ENCODE data around the gene C1QA.

C1QA gene, protein sequence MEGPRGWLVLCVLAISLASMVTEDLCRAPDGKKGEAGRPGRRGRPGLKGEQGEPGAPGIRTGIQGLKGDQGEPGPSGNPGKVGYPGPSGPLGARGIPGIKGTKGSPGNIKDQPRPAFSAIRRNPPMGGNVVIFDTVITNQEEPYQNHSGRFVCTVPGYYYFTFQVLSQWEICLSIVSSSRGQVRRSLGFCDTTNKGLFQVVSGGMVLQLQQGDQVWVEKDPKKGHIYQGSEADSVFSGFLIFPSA

DNA sequence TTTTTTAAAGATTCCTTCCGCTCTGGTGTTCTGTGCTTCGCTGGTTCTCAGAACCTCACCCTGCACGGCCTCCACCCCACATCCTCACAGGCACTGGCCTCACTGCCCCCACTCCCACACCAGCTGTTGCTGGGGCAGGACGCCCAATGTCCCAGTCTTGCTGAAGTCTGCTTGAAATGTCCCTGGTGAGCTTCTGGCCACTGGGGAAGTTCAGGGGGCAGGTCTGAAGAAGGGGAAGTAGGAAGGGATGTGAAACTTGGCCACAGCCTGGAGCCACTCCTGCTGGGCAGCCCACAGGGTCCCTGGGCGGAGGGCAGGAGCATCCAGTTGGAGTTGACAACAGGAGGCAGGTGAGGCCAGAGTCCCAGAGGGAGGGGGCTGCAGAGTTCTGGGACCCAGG, at the start of gene C1QA:
C1QA (plus strand) TSS at position 276 of the 400 bp plus-strand sequence. CDS start 989 bp downstream, outside the sequence.
- no peak for DNase-seq

- no peak for DNase-seq
These were observed 49.2 kb upstream of the C1QA start for GRCh38 chr1:22587247-22587646.

GRCh38 chr1:22588899-22589422, 47.5 kb upstream of the C1QA start:
- DNase-seq = no peak

- no peak for DNase-seq
These were observed 44.9 kb upstream of the C1QA start for GRCh38 chr1:22591576-22591975.

DNA sequence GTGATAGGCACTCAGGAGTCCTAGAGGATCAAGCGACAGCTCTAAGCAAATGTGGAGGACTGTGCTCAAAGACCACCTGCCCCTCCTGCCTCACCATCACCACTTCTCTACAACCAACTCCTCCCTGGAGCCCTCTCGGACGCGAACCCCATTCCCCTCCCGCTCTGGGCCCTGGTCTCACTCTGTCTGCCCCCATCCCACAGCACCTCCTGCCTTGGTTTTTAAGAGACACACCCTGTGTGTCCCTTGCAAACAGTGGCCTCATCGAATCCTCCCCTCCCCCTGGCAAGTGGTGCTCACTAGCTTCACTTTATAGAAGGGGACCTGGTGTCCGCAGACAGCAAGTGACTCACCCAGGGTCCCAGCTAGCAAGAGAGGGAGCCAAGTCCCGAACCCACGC, 44.4 kb upstream of the C1QA start:
- no peak for DNase-seq

GRCh38 chr1:22592919-22593790, 43.3 kb upstream of the C1QA start:
- peak; percentile 41 for DNase-seq

DNA sequence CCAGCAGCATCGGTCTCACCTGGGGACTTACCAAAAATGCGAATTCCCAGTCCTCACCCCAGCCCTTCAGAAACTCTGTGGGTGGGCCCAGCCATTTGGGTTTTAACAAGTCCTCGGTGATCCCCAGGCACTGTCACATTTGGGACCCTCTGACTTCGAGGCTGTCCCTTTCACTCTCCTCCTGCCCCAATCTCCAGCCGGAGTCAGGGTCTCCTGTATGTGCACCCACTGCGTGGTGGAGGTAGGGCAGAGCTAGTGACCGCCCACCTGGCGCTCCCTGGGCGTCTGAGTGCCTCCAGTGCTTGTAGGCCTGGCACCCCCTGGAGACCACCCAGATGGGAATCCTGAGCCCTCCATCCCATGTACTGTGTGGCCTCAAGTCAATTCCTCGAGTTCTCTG, 42.0 kb upstream of the C1QA start:
- no peak for DNase-seq

GRCh38 chr1:22595108-22595507, 41.3 kb upstream of the C1QA start:
- DNase-seq = no peak

DNA sequence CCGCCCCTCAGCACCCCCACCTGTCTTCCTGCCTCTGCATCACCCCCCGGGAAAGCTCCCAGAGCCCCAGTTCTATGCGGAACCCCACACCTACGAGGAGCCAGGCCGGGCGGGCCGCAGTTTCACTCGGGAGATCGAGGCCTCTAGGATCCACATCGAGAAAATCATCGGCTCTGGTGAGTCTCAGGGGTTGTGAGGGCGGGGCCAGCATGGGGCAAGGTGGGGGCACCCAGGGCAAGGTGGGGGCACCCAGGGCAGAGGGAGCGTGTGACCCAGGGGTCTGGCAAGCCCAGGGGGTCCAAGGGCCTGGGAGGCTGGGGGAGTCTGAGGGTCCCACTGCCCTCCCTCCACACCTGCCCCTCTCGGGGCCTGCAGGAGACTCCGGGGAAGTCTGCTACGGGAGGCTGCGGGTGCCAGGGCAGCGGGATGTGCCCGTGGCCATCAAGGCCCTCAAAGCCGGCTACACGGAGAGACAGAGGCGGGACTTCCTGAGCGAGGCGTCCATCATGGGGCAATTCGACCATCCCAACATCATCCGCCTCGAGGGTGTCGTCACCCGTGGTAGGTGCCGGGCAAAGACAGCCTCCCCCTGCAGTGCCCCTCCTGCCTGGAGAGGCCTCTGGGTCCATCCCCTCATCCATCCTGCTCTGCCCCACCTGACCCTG, 39.0 kb upstream of the C1QA start:
- DNase-seq = no peak

DNA sequence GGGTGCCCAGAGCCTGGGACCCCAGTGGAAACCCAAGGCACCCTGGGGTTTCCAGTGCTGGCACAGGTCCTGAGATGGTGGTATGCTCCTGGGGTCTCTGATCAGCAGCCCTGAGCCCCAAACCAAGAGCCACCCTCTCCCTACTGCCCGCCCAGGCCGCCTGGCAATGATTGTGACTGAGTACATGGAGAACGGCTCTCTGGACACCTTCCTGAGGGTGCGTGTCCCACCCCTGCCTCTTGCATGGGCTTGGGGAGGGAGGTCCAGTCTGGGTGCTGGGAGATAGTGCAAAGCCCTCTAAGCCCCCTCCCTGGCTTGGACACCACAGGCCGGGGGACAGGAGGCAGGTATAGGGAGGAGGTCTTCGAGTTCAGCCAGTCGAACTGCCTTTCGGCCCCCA, 38.4 kb upstream of the C1QA start:
- DNase-seq = no peak

DNA sequence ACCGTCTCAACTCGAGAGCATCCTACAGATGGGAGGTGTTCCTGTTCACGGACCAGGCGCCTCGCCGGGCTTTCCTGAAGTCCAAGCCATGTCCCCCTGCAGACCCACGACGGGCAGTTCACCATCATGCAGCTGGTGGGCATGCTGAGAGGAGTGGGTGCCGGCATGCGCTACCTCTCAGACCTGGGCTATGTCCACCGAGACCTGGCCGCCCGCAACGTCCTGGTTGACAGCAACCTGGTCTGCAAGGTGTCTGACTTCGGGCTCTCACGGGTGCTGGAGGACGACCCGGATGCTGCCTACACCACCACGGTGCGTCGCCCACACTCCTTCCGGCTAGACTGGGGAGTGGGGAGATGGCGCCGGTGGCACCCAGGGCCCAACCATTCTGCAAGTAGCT, 37.7 kb upstream of the C1QA start:
- no peak for DNase-seq

GRCh38 chr1:22600071-22600816, 36.2 kb upstream of the C1QA start:
- no peak for DNase-seq

- DNase-seq = no peak
These were observed 35.4 kb upstream of the C1QA start for GRCh38 chr1:22600817-22601605.

DNA sequence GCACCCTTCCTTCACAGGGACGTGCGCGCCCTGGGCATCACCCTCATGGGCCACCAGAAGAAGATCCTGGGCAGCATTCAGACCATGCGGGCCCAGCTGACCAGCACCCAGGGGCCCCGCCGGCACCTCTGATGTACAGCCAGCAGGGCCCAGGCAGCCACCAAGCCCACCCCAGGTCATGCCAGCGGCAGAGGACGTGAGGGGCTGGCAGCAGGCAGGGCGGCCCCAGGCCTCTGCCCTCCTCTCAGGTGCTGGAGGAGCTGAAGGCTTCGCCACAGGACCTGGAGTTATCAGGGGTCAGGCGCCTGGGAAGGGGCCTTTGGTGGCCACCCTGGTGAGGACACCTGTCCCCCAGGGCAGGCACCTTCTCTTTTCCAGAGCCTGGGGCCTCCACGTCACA, 34.8 kb upstream of the C1QA start:
- no peak for DNase-seq

DNA sequence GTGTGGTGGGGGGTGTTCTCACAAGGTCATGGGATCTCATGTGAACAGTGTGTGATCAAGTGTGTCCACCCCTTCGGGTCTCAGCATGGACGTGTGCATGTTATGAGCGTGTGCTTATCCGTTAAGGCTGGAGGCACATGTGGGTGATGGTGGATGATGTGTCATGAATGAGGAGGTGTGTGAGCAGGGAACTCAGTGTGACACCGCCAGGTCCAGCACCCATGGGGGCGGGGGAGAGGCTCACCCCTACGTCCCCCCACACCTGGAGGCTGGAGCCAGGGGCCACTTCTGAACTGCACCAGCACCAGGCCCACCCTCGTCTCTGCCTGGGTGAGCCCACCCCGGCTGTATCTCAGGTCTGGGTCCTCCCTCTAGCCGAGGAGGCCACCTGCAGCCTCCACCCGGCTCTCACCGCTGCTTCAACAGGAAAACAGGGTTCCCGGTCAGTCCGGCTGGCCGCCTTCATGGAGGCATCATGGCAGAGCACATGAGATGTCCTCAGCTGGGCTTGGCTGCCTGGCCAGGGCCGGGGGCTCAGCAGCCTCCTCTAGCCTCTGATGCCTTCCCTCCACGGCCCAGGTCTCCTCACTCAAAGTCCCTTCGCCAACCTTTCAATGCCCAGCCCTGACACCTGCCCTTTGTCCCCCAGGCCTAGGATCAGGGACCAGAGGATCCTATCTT, 34.2 kb upstream of the C1QA start:
- no peak for DNase-seq

DNA sequence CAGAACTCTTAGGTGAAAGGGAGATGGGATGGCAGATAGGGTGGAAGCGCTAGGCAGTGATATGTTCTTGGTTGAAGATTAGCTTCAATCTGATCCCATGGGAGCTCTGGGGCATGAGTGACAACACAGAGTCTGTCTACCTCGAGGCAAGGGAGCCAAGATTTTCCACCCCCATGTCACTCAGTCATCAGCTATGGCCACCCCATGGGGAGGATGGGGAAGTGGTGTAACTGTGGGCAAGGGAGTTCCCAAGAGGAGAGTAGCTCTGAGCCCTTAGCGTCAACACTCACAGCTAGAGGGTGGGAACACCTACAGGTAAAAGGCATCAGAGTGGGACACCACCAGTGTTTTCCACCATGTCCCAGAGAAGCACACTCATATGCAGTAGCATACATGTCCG, 30.3 kb upstream of the C1QA start:
- no peak for DNase-seq

- DNase-seq = no peak
These were observed 29.3 kb upstream of the C1QA start for GRCh38 chr1:22607154-22607553.

GRCh38 chr1:22608361-22608760, 28.1 kb upstream of the C1QA start:
- DNase-seq = no peak

DNA sequence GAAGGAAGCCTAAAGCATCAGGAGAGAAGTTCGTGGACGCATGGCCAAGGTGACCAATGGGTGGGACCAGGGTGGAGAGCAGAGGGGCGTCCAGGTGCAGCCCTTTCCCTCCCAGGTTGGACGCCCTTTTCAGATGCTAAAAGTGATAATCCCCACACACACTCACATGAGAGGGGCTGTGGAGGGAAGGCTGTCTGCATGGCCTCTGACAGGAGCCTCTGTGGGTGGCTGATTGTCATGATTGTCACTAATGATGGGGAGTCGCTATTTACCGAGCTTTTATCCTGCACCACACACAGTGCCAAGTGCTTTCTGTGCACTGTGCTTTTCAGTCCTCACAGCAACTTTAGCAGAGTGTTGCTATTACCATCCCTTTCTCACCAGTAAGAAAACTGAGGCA, 27.1 kb upstream of the C1QA start:
- DNase-seq = no peak

DNA sequence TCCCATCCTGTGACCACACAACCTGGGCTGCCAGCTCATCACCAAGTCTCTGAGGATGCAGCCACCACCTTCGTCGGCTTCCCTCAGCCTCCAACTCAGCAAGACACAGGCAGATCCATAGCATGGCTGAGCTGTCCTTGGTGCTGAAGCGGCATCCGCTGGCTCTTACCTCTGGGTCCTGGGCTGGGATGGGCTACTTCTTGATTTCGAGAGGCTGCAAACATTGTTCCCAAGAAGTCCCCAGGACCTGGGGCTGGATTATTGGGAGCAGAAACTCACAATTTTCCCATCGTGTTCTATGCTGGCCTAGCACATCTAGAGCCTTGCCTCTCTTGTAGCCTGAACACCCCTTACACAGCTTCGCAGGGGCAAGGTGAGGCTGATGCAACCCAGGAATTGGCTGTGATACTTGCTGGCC, 24.9 kb upstream of the C1QA start:
- DNase-seq = no peak
